ENCODE measurements around the gene GCNT3.

DNA sequence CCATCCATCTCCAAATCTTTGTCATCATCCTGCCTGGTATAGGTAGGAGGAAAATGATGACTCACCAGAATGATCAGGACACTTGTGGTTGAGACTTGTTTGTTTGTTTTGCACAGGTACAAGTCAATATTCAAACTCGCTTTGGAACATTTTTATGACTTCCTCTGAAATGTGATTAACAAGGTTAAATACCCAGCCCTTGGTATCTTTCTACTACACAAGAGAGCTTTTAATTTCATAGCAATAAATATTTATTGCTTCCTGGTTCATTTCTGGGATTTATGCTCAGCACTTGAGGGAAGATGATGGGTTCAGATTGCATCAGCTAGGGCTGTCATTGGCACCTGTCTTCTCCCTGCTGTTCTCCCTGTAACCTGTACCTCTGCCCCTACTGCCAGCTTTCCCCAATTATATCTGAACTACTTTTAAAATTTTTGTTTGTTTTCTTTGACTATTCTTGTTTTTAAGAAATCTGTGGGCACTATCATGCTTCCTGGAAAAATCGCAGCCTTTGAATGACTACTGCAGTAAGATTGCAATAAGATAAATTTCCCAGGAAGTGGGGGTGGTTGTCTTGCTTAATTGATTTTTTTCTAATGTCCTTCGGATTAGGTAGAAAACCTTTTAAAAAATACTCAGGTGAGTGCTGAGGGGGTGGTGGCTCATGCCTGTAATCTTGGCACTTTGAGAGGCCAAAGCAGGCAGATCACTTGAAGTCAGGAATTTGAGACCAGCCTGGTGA, 24.3 kb upstream of the GCNT3 start:
- TF ChIP-seq, protein P1, sequence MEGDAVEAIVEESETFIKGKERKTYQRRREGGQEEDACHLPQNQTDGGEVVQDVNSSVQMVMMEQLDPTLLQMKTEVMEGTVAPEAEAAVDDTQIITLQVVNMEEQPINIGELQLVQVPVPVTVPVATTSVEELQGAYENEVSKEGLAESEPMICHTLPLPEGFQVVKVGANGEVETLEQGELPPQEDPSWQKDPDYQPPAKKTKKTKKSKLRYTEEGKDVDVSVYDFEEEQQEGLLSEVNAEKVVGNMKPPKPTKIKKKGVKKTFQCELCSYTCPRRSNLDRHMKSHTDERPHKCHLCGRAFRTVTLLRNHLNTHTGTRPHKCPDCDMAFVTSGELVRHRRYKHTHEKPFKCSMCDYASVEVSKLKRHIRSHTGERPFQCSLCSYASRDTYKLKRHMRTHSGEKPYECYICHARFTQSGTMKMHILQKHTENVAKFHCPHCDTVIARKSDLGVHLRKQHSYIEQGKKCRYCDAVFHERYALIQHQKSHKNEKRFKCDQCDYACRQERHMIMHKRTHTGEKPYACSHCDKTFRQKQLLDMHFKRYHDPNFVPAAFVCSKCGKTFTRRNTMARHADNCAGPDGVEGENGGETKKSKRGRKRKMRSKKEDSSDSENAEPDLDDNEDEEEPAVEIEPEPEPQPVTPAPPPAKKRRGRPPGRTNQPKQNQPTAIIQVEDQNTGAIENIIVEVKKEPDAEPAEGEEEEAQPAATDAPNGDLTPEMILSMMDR (IDR thresholded peaks at IDR 0.05; ENCODE audit: low read depth, low read length, poor library complexity, severe bottlenecking), result no peak
- TF ChIP-seq EZH2phosphoT487 (IDR thresholded peaks at IDR 0.05; ENCODE audit: borderline replicate concordance, low read length), result no peak
